Stomach (tissue), 4 donors: ENCODE measurements around the gene ETF1.

Experiments used
- POLR2A ChIP-seq, 4 donors: fragments of 450-650 bp; IDR thresholded peaks; one replicate each; pipeline ENCODE4 v1.6.1; 2016; ENCODE audit warnings: antibody characterized with exemption in 4 of 4, control low read depth in 2 of 4, mild to moderate bottlenecking in 1 of 4, moderate library complexity in 1 of 4
- POLR2AphosphoS5 ChIP-seq, 3 donors: sonication (generic); formaldehyde crosslinking; IDR thresholded peaks; one replicate each; pipeline ENCODE4 v1.6.1; 2016; ENCODE audit warnings: antibody characterized with exemption in 3 of 3

GRCh38 chr5:138472353-138472752 lies 70.7 kb downstream of the ETF1 start:
- no peak for TF ChIP-seq POLR2A (IDR thresholded peaks at IDR 0.05)
- peak in 1 of 3 donors; percentile 72 for TF ChIP-seq POLR2AphosphoS5 (IDR thresholded peaks at IDR 0.05)
